Prostate gland (tissue), 2 donors: ENCODE results near the gene RPS14.

ENCODE experiments used
- POLR2A ChIP-seq: fragments of 450-650 bp; IDR thresholded peaks from one replicate; pipeline ENCODE4 v1.6.1; 2016; ENCODE audit warnings: antibody characterized with exemption, mild to moderate bottlenecking
- TF ChIP-seq, protein P1 (sequence below), 4 experiments: fragments of 200-600 bp in 2 of 4; fragments of 450-650 bp in 2 of 4; sonication (generic) in 2 of 4; IDR thresholded peaks; 1 replicate in 3 of 4; 2 replicates in 1 of 4; pipeline ENCODE4 v1.5.1; 2016 to 2019; ENCODE audit warnings: antibody characterized with exemption in 4 of 4, mild to moderate bottlenecking in 2 of 4, moderate library complexity in 2 of 4

DNA sequence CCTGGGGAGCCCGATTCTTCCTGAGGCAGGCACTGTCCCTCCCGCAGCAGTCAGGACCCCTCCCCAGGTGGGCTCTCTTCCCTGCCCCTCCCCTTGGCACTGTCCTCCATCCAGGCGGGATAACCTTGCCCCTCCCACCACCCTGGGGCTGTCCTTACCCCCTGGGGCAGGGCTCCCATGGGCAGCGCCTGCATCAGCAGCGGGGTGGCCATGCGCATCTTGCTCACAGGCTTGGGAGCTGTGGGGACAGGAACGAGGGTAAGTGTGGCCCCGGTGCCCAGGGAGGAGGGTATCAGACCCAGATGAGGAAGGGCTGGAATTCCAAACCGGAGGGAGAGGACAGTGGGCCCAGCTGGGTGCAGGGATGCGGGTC is 42.8 kb downstream of the RPS14 start:
- TF ChIP-seq, protein P1, sequence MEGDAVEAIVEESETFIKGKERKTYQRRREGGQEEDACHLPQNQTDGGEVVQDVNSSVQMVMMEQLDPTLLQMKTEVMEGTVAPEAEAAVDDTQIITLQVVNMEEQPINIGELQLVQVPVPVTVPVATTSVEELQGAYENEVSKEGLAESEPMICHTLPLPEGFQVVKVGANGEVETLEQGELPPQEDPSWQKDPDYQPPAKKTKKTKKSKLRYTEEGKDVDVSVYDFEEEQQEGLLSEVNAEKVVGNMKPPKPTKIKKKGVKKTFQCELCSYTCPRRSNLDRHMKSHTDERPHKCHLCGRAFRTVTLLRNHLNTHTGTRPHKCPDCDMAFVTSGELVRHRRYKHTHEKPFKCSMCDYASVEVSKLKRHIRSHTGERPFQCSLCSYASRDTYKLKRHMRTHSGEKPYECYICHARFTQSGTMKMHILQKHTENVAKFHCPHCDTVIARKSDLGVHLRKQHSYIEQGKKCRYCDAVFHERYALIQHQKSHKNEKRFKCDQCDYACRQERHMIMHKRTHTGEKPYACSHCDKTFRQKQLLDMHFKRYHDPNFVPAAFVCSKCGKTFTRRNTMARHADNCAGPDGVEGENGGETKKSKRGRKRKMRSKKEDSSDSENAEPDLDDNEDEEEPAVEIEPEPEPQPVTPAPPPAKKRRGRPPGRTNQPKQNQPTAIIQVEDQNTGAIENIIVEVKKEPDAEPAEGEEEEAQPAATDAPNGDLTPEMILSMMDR (IDR thresholded peaks at IDR 0.05) = no peak
- TF ChIP-seq POLR2A = no peak
